ENCODE data around the gene MYO15B.

MYO15B gene

GRCh38 chr17:75596320-75597087 lies 8.9 kb downstream of the MYO15B start:
- no peaks in the 10 kb centered on the region for H3K27me3 ChIP-seq (ENCODE audit: control insufficient read depth in 1 of 2, insufficient read depth in 2 of 2, low read length in 2 of 2)
- no peak overlapping the region for H3K27ac ChIP-seq (ENCODE audit: low read depth, low read length)
- H3K4me1 ChIP-seq (ENCODE audit: insufficient read depth, low read length), result no peaks in the 10 kb centered on the region
- H3K4me3 ChIP-seq (ENCODE audit: low read depth in 1 of 2, low read length in 2 of 2), result no peak overlapping the region
- no peaks in the 10 kb centered on the region for H3K9me3 ChIP-seq (ENCODE audit: low read length)
- no peak overlapping the region for H3K9ac ChIP-seq (ENCODE audit: low read length)
- H3K36me3 ChIP-seq (ENCODE audit: insufficient read depth, low read length), result no peaks in the 10 kb centered on the region

- no peaks in the 10 kb centered on the region for H3K27me3 ChIP-seq (ENCODE audit: control insufficient read depth in 1 of 2, insufficient read depth in 2 of 2, low read length in 2 of 2)
- no peak overlapping the region for H3K4me3 ChIP-seq (ENCODE audit: low read depth in 1 of 2, low read length in 2 of 2)
- H3K9ac ChIP-seq (ENCODE audit: low read length), result no peak overlapping the region
- H3K36me3 ChIP-seq (ENCODE audit: insufficient read depth, low read length), result no peaks in the 10 kb centered on the region
- H3K9me3 ChIP-seq (ENCODE audit: low read length), result no peaks in the 10 kb centered on the region
- no peak overlapping the region for H3K27ac ChIP-seq (ENCODE audit: low read depth, low read length)
- no peaks in the 10 kb centered on the region for H3K4me1 ChIP-seq (ENCODE audit: insufficient read depth, low read length)
Measured at GRCh38 chr17:75601057-75601987, 13.7 kb downstream of the MYO15B start.

- no peaks in the 10 kb centered on the region for H3K4me1 ChIP-seq (ENCODE audit: insufficient read depth, low read length)
- H3K27me3 ChIP-seq (ENCODE audit: control insufficient read depth in 1 of 2, insufficient read depth in 2 of 2, low read length in 2 of 2), result no peaks in the 10 kb centered on the region
- no peak overlapping the region for H3K9ac ChIP-seq (ENCODE audit: low read length)
- H3K4me3 ChIP-seq (ENCODE audit: low read depth in 1 of 2, low read length in 2 of 2), result no peak overlapping the region
- no peaks in the 10 kb centered on the region for H3K9me3 ChIP-seq (ENCODE audit: low read length)
- H3K36me3 ChIP-seq (ENCODE audit: insufficient read depth, low read length), result no peaks in the 10 kb centered on the region
- H3K27ac ChIP-seq (ENCODE audit: low read depth, low read length), result no peak overlapping the region
Measured at GRCh38 chr17:75602644-75603043, 15.0 kb downstream of the MYO15B start.

- H3K9ac ChIP-seq (ENCODE audit: low read length), result no peak overlapping the region
- H3K9me3 ChIP-seq (ENCODE audit: low read length), result no peaks in the 10 kb centered on the region
Measured at GRCh38 chr17:75603123-75603522, 15.5 kb downstream of the MYO15B start.

GRCh38 chr17:75604034-75604695 lies 16.6 kb downstream of the MYO15B start:
- Histone ChIP-seq H3K4me3 (ENCODE audit: low read depth in 1 of 2, low read length in 2 of 2) (no peak overlapping the region), H3K27ac (ENCODE audit: low read depth, low read length) (no peak overlapping the region), H3K27me3 (ENCODE audit: control insufficient read depth in 1 of 2, insufficient read depth in 2 of 2, low read length in 2 of 2) (no peaks in the 10 kb centered on the region), H3K9me3 (ENCODE audit: low read length) (no peaks in the 10 kb centered on the region), H3K9ac (ENCODE audit: low read length) (no peak overlapping the region), H3K36me3 (ENCODE audit: insufficient read depth, low read length) (no peaks in the 10 kb centered on the region), H3K4me1 (ENCODE audit: insufficient read depth, low read length) (no peaks in the 10 kb centered on the region)

More at GRCh38 chr17:75603123-75603522, 15.5 kb downstream of the MYO15B start:
- Histone ChIP-seq H3K36me3 (ENCODE audit: insufficient read depth, low read length) (no peaks in the 10 kb centered on the region), H3K27me3 (ENCODE audit: control insufficient read depth in 1 of 2, insufficient read depth in 2 of 2, low read length in 2 of 2) (no peaks in the 10 kb centered on the region), H3K4me1 (ENCODE audit: insufficient read depth, low read length) (no peaks in the 10 kb centered on the region), H3K27ac (ENCODE audit: low read depth, low read length) (no peak overlapping the region), H3K4me3 (ENCODE audit: low read depth in 1 of 2, low read length in 2 of 2) (no peak overlapping the region)

GRCh38 chr17:75605790-75606189 lies 18.2 kb downstream of the MYO15B start:
- H3K27ac ChIP-seq (ENCODE audit: low read depth, low read length), result no peak overlapping the region
- no peak overlapping the region for H3K4me3 ChIP-seq (ENCODE audit: low read depth in 1 of 2, low read length in 2 of 2)
- H3K36me3 ChIP-seq (ENCODE audit: insufficient read depth, low read length), result no peaks in the 10 kb centered on the region
- no peaks in the 10 kb centered on the region for H3K4me1 ChIP-seq (ENCODE audit: insufficient read depth, low read length)
- no peaks in the 10 kb centered on the region for H3K27me3 ChIP-seq (ENCODE audit: control insufficient read depth in 1 of 2, insufficient read depth in 2 of 2, low read length in 2 of 2)
- no peaks in the 10 kb centered on the region for H3K9me3 ChIP-seq (ENCODE audit: low read length)
- no peak overlapping the region for H3K9ac ChIP-seq (ENCODE audit: low read length)

- Histone ChIP-seq H3K36me3 (ENCODE audit: insufficient read depth, low read length) (peaks cover 6% of the 10 kb centered on the region), H3K4me1 (ENCODE audit: insufficient read depth, low read length) (no peaks in the 10 kb centered on the region), H3K27ac (ENCODE audit: low read depth, low read length) (no peak overlapping the region), H3K9me3 (ENCODE audit: low read length) (no peaks in the 10 kb centered on the region), H3K4me3 (ENCODE audit: low read depth in 1 of 2, low read length in 2 of 2) (no peak overlapping the region), H3K9ac (ENCODE audit: low read length) (no peak overlapping the region), H3K27me3 (ENCODE audit: control insufficient read depth in 1 of 2, insufficient read depth in 2 of 2, low read length in 2 of 2) (no peaks in the 10 kb centered on the region)
Measured at GRCh38 chr17:75607086-75607485, 19.5 kb downstream of the MYO15B start.

- Histone ChIP-seq H3K9me3 (ENCODE audit: low read length) (no peaks in the 10 kb centered on the region), H3K36me3 (ENCODE audit: insufficient read depth, low read length) (peaks cover 8% of the 10 kb centered on the region), H3K9ac (ENCODE audit: low read length) (no peak overlapping the region), H3K4me1 (ENCODE audit: insufficient read depth, low read length) (no peaks in the 10 kb centered on the region), H3K4me3 (ENCODE audit: low read depth in 1 of 2, low read length in 2 of 2) (no peak overlapping the region), H3K27me3 (ENCODE audit: control insufficient read depth in 1 of 2, insufficient read depth in 2 of 2, low read length in 2 of 2) (no peaks in the 10 kb centered on the region), H3K27ac (ENCODE audit: low read depth, low read length) (no peak overlapping the region)
Measured at GRCh38 chr17:75610103-75610984, 22.7 kb downstream of the MYO15B start.

- Histone ChIP-seq H3K9ac (ENCODE audit: low read length) (no peak overlapping the region), H3K4me1 (ENCODE audit: insufficient read depth, low read length) (no peaks in the 10 kb centered on the region), H3K36me3 (ENCODE audit: insufficient read depth, low read length) (peaks cover 10% of the 10 kb centered on the region), H3K27ac (ENCODE audit: low read depth, low read length) (no peak overlapping the region), H3K4me3 (ENCODE audit: low read depth in 1 of 2, low read length in 2 of 2) (no peak overlapping the region), H3K9me3 (ENCODE audit: low read length) (no peaks in the 10 kb centered on the region), H3K27me3 (ENCODE audit: control insufficient read depth in 1 of 2, insufficient read depth in 2 of 2, low read length in 2 of 2) (no peaks in the 10 kb centered on the region)
Measured at GRCh38 chr17:75611851-75612429, 24.3 kb downstream of the MYO15B start.

- Histone ChIP-seq H3K4me1 (ENCODE audit: insufficient read depth, low read length) (no peaks in the 10 kb centered on the region), H3K9ac (ENCODE audit: low read length) (no peak overlapping the region), H3K9me3 (ENCODE audit: low read length) (no peaks in the 10 kb centered on the region), H3K27me3 (ENCODE audit: control insufficient read depth in 1 of 2, insufficient read depth in 2 of 2, low read length in 2 of 2) (no peaks in the 10 kb centered on the region), H3K36me3 (ENCODE audit: insufficient read depth, low read length) (peaks cover 19% of the 10 kb centered on the region), H3K27ac (ENCODE audit: low read depth, low read length) (no peak overlapping the region), H3K4me3 (ENCODE audit: low read depth in 1 of 2, low read length in 2 of 2) (no peak overlapping the region)
Measured at GRCh38 chr17:75612906-75613626, 25.5 kb downstream of the MYO15B start.

Data from muscle layer of colon (tissue), 2 donors.